ENCODE data around the gene KRI1. TPM values are rescaled to one million over a fixed set of nuclear protein-coding genes. Genes with fewer than 3 reads are reported as not detected.
A peak's percentile ranks its signal among the peaks of the same experiment; 100 is the strongest.

KRI1 gene
- total RNA-seq, 4 donors from 2014 or later: 9.0 to 152 (median 27.6) TPM

GRCh38 chr19:10549733-10550132, 16.1 kb downstream of the KRI1 start:
- H3K27me3 ChIP-seq: no peaks in the 10 kb centered on the region
- H3K4me3 ChIP-seq: no peak overlapping the region
- no peaks in the 10 kb centered on the region for H3K9me3 ChIP-seq
- no peaks in the 10 kb centered on the region for H3K36me3 ChIP-seq
- no peak for DNase-seq
- peaks cover 0 to 4% of the 10 kb centered on the region in 2 donors for H3K4me1 ChIP-seq
- H3K27ac ChIP-seq: no peak overlapping the region
- intact Hi-C loops (cut with DNase I; ENCODE audit: low total_unique reads): no loop called here
- TF ChIP-seq POLR2A (IDR thresholded peaks at IDR 0.05) (no peak), CTCF (IDR thresholded peaks at IDR 0.05) (no peak)

GRCh38 chr19:10548746-10549276, 17.0 kb downstream of the KRI1 start:
- Histone ChIP-seq H3K36me3 (no peaks in the 10 kb centered on the region), H3K4me1 (peaks cover 0 to 4% of the 10 kb centered on the region in 2 donors), H3K27me3 (no peaks in the 10 kb centered on the region)

GRCh38 chr19:10546817-10547216, 19.0 kb downstream of the KRI1 start:
- H3K36me3 ChIP-seq: no peaks in the 10 kb centered on the region
- no peaks in the 10 kb centered on the region for H3K9me3 ChIP-seq
- no peak for DNase-seq
- no peak for TF ChIP-seq CTCF (IDR thresholded peaks at IDR 0.05)
- no peak for TF ChIP-seq POLR2A (IDR thresholded peaks at IDR 0.05)
- no peak overlapping the region for H3K4me3 ChIP-seq
- H3K27ac ChIP-seq: no peak overlapping the region
- H3K27me3 ChIP-seq: no peaks in the 10 kb centered on the region
- H3K4me1 ChIP-seq: peaks cover 0 to 4% of the 10 kb centered on the region in 2 donors
- intact Hi-C loops (cut with DNase I; ENCODE audit: low total_unique reads): no loop called here

More at GRCh38 chr19:10548746-10549276, 17.0 kb downstream of the KRI1 start:
- Histone ChIP-seq H3K9me3 (no peaks in the 10 kb centered on the region), H3K27ac (no peak overlapping the region), H3K4me3 (no peak overlapping the region)
- no peak for DNase-seq
- TF ChIP-seq POLR2A (IDR thresholded peaks at IDR 0.05) (no peak), CTCF (IDR thresholded peaks at IDR 0.05) (no peak)
- intact Hi-C loops (cut with DNase I; ENCODE audit: low total_unique reads): no loop called here

GRCh38 chr19:10544753-10545251, 21.0 kb downstream of the KRI1 start:
- Histone ChIP-seq H3K4me1 (peaks cover 0 to 4% of the 10 kb centered on the region in 2 donors), H3K36me3 (no peaks in the 10 kb centered on the region), H3K4me3 (peak overlapping the region; percentile 59 to 95), H3K9me3 (no peaks in the 10 kb centered on the region), H3K27ac (peak overlapping the region; percentile 78 to 93), H3K27me3 (no peaks in the 10 kb centered on the region)
- TF ChIP-seq CTCF (IDR thresholded peaks at IDR 0.05) (no peak), POLR2A (IDR thresholded peaks at IDR 0.05) (no peak)
- no peak for DNase-seq
- intact Hi-C loops (cut with DNase I; ENCODE audit: low total_unique reads): no loop called here

GRCh38 chr19:10544242-10544752, 21.5 kb downstream of the KRI1 start:
- Histone ChIP-seq H3K36me3 (no peaks in the 10 kb centered on the region), H3K27me3 (no peaks in the 10 kb centered on the region), H3K27ac (peak overlapping the region; percentile 78 to 93), H3K4me3 (peak overlapping the region; percentile 59 to 95), H3K4me1 (peaks cover 0 to 4% of the 10 kb centered on the region in 2 donors), H3K9me3 (no peaks in the 10 kb centered on the region)
- TF ChIP-seq CTCF (IDR thresholded peaks at IDR 0.05) (no peak), POLR2A (IDR thresholded peaks at IDR 0.05) (no peak)
- DNase-seq: peak in 1 of 2 donors; percentile 25
- intact Hi-C loops (cut with DNase I; ENCODE audit: low total_unique reads): no loop called here
